Brain microvascular endothelial cell (primary cell): ENCODE data around the gene ADAMTS12.

Source experiments
- DNase-seq: peaks from one replicate; pipeline ENCODE4 v3.0.0-alpha.2; 2020
- H3K27ac ChIP-seq: fragments of 250-450 bp; sonication (Bioruptor Pico); 2 replicates; pipeline ENCODE4 v1.5.1; 2020; ENCODE audit warnings: mild to moderate bottlenecking, moderate library complexity
- H3K27me3 ChIP-seq: fragments of 250-450 bp; sonication (Bioruptor Pico); replicated peaks from 2 replicates; pipeline ENCODE4 v1.5.1; 2020; ENCODE audit warnings: mild to moderate bottlenecking
- H3K36me3 ChIP-seq: fragments of 250-450 bp; sonication (Bioruptor Pico); replicated peaks from 2 replicates; pipeline ENCODE4 v1.5.1; 2020; ENCODE audit warnings: mild to moderate bottlenecking
- H3K4me3 ChIP-seq: 2 replicates; pipeline ENCODE4 v1.5.1; 2011; ENCODE audit warnings: low read depth, mild to moderate bottlenecking, control low read depth, low read length, moderate library complexity
- in situ Hi-C: cut with HindIII; loops from 2 replicates; pipeline ENCODE4 v1.10.0; 2017; ENCODE audit warnings: low sequenced_read_pairs, low pct_ligation_motif_present
- TF ChIP-seq, protein P1 (sequence below): IDR thresholded peaks from 2 replicates; pipeline ENCODE4 v1.5.1; 2011; ENCODE audit warnings: low read depth, mild to moderate bottlenecking, moderate library complexity, low read length, control low read depth, inconsistent platforms; ENCODE audit errors: missing control alignments

The ADAMTS12 gene

DNA sequence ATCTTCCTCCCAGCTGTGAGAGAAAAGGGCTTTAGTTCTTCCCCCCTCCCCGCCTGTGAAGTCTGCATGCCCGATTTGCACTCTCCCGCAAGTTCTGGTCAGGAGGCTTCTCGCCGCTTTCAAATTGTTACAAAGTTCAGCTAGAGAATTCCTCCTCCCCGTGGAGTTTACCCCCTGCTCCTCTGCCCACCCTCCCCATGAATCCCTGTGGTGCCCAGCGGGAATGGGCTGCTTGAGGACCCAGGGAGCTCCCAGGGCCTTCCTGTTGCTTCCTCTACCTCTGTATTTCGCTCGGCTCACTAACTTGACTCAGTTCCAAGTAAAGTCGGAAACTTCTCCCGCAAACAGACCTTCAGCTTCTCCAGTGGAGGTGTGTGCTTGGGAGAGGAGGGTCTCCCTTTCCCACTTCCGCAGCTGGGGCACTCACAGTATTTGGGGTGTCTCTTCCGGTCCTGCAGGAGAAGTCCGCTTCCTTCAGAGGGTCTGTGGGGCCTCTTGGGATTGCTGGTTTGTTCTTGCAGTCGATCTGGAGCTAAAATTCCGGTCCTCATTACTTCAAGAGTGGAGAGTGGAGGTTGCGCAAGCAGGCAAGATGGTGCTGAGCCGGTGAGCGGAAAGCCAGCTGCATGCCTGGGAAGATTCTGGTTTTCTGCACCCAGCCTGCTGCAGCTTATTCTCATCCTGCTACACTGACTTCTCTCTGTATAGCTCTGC, 97.8 kb downstream of the ADAMTS12 start:
- Histone ChIP-seq H3K36me3 (peaks cover 10% of the 10 kb centered on the region), H3K27ac (peak overlapping the region; percentile 64), H3K27me3 (no peaks in the 10 kb centered on the region), H3K4me3 (peak overlapping the region; percentile 27)
- in situ Hi-C loops: no loop called here
- TF ChIP-seq, protein P1, sequence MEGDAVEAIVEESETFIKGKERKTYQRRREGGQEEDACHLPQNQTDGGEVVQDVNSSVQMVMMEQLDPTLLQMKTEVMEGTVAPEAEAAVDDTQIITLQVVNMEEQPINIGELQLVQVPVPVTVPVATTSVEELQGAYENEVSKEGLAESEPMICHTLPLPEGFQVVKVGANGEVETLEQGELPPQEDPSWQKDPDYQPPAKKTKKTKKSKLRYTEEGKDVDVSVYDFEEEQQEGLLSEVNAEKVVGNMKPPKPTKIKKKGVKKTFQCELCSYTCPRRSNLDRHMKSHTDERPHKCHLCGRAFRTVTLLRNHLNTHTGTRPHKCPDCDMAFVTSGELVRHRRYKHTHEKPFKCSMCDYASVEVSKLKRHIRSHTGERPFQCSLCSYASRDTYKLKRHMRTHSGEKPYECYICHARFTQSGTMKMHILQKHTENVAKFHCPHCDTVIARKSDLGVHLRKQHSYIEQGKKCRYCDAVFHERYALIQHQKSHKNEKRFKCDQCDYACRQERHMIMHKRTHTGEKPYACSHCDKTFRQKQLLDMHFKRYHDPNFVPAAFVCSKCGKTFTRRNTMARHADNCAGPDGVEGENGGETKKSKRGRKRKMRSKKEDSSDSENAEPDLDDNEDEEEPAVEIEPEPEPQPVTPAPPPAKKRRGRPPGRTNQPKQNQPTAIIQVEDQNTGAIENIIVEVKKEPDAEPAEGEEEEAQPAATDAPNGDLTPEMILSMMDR: no peak
- no peak for DNase-seq

DNA sequence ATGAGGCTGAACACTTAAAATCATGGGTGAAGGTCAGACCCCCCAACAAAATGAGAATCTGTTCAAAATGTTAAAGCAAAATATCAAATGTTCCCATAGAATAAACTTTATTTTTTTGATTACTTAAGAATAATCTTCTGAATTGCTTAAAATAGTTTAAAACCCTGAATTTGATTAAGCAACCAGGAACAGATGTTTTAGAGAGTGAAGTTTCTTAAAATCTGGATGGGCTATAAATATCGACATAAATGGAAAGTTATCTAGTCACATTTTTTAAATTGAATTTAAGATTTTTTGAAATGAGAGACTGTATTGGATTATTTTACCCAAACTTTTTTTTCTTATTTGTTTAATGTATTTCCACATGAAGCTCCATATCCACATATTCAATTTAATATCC, 98.5 kb downstream of the ADAMTS12 start:
- in situ Hi-C loops: no loop called here
- Histone ChIP-seq H3K36me3 (peaks cover 10% of the 10 kb centered on the region), H3K27me3 (no peaks in the 10 kb centered on the region), H3K27ac (peak overlapping the region; percentile 64), H3K4me3 (no peak overlapping the region)
- TF ChIP-seq, protein P1: no peak
- no peak for DNase-seq

DNA sequence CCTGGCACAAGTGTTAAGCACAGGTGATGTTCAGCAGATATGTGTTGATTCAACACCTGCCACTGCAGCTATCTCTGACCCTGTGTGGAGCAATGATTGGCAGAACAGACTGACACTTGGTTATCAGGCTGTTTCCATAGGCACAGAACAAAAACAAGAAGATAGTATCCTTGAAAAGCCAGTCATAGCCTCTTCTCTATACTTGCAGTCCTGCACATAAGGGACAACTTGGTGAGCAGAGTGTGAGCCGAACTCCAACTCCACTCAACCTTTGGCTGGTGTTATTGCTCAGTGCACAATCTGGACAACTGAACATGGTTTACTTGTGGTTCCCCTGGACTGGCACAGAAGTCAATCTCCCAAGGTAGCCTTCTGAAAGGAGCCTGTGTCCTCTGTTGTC, 99.2 kb downstream of the ADAMTS12 start:
- no peak for DNase-seq
- peaks cover 10% of the 10 kb centered on the region for H3K36me3 ChIP-seq
- no peaks in the 10 kb centered on the region for H3K27me3 ChIP-seq
- in situ Hi-C loops: no loop called here
- TF ChIP-seq, protein P1: no peak
- H3K4me3 ChIP-seq: no peak overlapping the region
- peak overlapping the region; percentile 64 for H3K27ac ChIP-seq

DNA sequence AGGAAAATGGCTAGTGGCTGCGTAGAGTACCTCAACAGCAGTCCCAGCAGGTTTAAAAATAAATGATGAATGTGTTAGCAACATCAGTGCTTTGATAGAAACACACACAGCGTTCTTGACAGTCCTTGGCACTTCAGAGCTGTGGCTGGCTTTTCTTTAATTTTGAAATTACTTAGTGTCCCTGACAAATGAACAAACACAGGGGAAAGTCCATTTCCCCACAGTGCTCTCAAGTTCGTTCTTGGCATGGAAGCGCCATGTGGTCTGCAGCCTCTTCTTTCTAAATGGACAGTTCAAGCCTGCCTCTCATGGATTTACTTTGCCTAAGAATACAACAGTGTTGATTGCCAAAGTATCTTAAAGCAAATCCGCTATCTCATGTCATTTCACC, 102.2 kb downstream of the ADAMTS12 start:
- in situ Hi-C loops: no loop called here
- peak overlapping the region; percentile 97 for H3K27ac ChIP-seq
- TF ChIP-seq, protein P1: no peak
- DNase-seq: no peak
- no peak overlapping the region for H3K4me3 ChIP-seq
- H3K27me3 ChIP-seq: no peaks in the 10 kb centered on the region
- peaks cover 3% of the 10 kb centered on the region for H3K36me3 ChIP-seq

DNA sequence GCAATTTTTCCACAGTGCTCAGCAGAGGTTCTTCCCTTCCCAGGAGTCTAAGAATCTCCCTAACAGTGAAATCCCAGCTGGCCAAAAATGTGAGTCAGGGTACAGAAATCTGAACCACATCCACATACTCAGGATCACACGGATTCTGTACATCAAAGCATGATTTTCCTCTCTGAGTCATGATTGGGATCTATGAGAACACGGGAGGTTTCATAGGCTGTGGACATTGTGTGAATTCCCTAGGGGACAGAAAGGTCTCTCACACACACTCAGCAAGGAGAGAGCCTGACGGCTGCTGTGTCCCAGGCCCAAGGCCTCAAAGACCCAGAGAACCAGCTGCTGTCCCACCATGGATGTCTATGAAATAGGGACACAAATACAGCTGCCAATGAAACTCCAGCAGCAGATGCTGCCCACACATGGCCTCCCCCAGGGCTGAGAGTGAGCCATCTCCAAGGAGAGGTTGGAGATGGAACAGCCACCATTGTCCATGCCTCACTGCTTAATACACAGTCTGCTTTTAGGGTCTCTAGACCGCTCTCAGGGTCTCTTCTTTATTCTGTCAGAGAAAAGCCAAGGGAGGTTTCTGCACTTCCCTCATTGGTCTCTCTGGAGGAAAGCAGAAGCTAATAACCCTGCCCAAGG, 102.7 kb downstream of the ADAMTS12 start:
- TF ChIP-seq, protein P1: no peak
- DNase-seq: peak; percentile 98
- H3K36me3 ChIP-seq: peaks cover under 1% of the 10 kb centered on the region
- no peak overlapping the region for H3K4me3 ChIP-seq
- H3K27ac ChIP-seq: peak overlapping the region; percentile 97
- H3K27me3 ChIP-seq: no peaks in the 10 kb centered on the region
- in situ Hi-C loops: no loop called here
